MV-4-11 (cell line): ENCODE measurements around the gene MRPS10.
A peak's percentile ranks its signal among the peaks of the same experiment; 100 is the strongest.
"Not testable (repeated sequence)": the region's sequence is repeated elsewhere in the genome, so short reads cannot be mapped to it uniquely, and the experiment has no call there.

Experiments
- DNase-seq: peaks from one replicate; lab custom pipeline; 2025; lab: John Stamatoyannopoulos, UW

MRPS10 gene

GRCh38 chr6:42176981-42177380 lies 40.7 kb downstream of the MRPS10 start:
- DNase-seq, result no peak

- no peak for DNase-seq
Measured at GRCh38 chr6:42175860-42176259, 41.8 kb downstream of the MRPS10 start.

GRCh38 chr6:42173101-42173500 lies 44.6 kb downstream of the MRPS10 start, which contains the start of gene GUCA1A:
Gene GUCA1A, plus strand, starts transcription at chr6:42173364. Its CDS starts 250 bp downstream, at chr6:42173614.
- no peak for DNase-seq

- DNase-seq, result no peak
Measured at GRCh38 chr6:42171813-42172581, 45.7 kb downstream of the MRPS10 start.

GRCh38 chr6:42169780-42170179 lies 47.9 kb downstream of the MRPS10 start:
- DNase-seq, result not testable (repeated sequence)

- no peak for DNase-seq
Measured at GRCh38 chr6:42168650-42169049, 49.0 kb downstream of the MRPS10 start.

- DNase-seq, result peak; percentile 63
Measured at GRCh38 chr6:42166444-42167141, 51.1 kb downstream of the MRPS10 start.

GRCh38 chr6:42165016-42165415 lies 52.6 kb downstream of the MRPS10 start:
- DNase-seq, result no peak

GRCh38 chr6:42163981-42164380 lies 53.7 kb downstream of the MRPS10 start:
- DNase-seq, result peak; percentile 37

GRCh38 chr6:42162812-42163211 lies 54.8 kb downstream of the MRPS10 start:
- no peak for DNase-seq

GRCh38 chr6:42162384-42162783 lies 55.3 kb downstream of the MRPS10 start:
- DNase-seq, result no peak

GRCh38 chr6:42159431-42160024 lies 58.1 kb downstream of the MRPS10 start:
- no peak for DNase-seq

GRCh38 chr6:42158631-42159030 lies 59.0 kb downstream of the MRPS10 start:
- DNase-seq, result no peak

GRCh38 chr6:42158011-42158410 lies 59.6 kb downstream of the MRPS10 start:
- no peak for DNase-seq
